ENCODE data around the gene GLYR1. TPM values are rescaled to one million over a fixed set of nuclear protein-coding genes. Genes with fewer than 3 reads are reported as not detected.
"Not testable (repeated sequence)": the region's sequence is repeated elsewhere in the genome, so short reads cannot be mapped to it uniquely, and the experiment has no call there.

Gene GLYR1
- total RNA-seq, 2 experiments from 2014 or later = 101 to 105 TPM

DNA sequence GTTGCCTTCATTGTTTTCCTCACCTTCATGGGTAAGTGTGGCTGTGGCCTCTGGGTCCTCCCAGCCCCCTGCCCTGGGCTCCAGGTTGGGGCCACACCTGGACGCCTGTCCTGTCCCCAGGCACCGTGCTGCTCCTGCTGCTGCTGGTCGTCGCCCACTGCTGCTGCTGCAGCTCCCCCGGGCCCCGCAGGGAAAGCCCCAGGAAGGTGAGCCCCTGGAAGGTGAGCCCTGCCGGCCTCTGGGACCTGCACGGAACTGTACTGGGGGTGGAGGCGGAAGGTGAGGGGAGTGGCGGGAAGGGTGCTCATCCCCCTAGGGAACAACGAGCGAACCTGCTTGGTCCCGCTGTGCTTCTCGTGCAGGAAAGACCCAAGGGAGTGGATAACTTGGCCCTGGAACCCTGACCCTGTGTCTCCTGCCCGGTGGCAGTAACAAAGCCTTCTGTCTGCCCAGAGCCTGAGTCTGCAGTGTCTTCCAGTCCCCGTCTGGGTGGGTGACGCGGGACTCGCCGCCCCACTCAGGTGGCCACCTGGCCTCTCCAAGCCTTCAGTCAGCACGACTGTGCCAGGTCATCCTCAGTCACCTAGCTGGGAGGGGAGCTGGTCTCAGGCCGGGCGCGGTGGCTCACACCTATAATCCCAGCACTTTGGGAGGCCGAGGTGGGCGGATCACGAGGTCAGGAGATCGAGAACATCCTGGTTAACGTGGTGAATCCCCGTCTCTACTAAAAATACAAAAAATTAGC is 51.1 kb downstream of the GLYR1 start:
- ChIA-PET CTCF (no interaction called here), POLR2A (no interaction called here)

GRCh38 chr16:4795181-4795827 is 51.8 kb downstream of the GLYR1 start, which contains the start of gene SMIM22:
Gene SMIM22, plus strand, starts transcription at chr16:4795369. Its CDS starts 366 bp downstream, at chr16:4795735.
- POLR2A ChIA-PET = no interaction called here
- CTCF ChIA-PET = no interaction called here

DNA sequence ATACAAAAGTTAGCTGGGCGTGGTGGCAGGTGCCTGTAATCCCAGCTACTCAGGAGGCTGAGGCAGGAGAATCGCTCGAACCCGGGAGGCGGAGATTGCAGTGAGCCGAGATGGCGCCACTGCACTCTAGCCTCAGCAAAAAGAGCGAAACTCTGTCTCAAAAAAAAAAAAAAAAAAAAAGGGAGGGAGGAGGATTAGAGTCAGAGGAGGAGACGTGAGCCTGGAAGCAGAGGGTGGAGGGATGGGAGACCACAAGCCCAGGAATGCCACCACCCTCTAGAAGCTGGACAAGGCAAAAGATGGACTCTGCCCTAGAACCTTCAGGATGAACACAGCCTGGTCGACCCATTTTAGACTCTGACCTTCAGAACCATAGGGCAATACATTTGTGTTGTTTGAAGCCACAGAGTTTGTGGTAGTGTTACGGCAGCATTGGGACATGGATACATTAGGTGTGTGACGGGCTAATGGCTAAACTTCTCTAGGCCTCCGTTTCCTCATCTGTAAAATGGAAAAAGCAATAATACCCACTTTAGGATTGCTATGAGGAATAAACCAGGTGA is 54.1 kb downstream of the GLYR1 start:
- POLR2A ChIA-PET = no interaction called here
- CTCF ChIA-PET = interaction anchor here (0.6 to 0.7 kb wide), 2 partner anchors 61 to 140 kb away, joined by 3 to 6 read pairs; no protein-coding TSS in a partner anchor

DNA sequence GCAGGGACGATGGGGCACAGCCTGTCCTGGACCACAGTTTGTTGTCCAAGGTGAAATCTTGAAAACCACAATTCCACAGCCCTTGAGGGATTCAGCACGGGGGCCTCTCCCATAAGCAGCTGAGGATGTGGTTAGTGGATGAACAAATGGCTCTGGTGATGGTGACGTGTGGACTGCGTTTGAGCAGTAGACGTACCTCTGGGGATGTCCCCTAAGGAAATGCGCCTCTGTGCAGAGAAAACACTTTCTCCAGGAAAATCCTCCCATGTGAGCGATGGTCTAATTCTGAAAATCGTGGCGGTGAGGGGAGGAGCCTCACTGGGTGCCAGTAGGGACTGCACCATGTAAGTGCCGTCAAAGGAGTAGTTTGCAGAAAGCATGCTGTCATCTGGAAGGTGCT is 56.2 kb downstream of the GLYR1 start:
- ChIA-PET POLR2A (no interaction called here), CTCF (no interaction called here)

DNA sequence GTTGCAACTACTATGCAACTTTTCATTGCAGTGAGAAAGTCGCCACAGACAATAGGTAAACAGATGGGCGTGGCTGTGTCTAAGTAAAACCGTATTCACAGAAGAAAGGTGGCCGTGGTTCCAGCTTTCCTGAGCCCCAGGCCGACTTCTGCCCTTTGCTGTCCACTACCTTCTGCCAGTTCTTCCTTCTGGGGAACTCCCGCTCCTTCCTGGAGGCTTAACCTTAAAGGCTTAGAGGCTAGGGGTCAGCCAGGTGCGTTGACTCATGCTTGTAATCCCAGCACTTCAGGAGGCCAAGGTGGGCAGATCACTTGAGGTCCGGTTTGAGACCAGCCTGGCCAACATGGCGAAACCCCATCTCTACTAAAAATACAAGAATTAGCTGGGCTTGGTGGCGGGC is 56.8 kb downstream of the GLYR1 start:
- ChIA-PET POLR2A (no interaction called here), CTCF (no interaction called here)

DNA sequence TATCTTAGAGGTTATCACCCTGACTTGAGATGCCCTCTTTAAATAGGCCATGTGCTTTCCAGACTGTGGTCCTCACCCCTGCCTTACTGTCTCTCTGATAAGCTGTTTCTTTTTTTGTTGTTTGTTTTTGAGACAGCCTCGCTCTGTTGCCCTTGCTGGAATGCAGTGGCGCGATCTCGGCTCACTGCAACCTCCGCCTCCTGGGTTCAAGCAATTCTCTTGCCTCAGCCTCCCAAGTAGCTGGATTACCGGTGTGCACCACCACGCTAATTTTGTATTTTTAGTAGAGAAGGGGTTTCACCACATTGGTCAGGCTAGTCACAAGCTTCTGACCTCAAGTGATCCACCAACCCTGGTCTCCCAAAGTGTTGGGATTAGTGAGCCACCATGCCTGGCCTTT is 58.2 kb downstream of the GLYR1 start:
- ChIA-PET CTCF (no interaction called here), POLR2A (no interaction called here)

DNA sequence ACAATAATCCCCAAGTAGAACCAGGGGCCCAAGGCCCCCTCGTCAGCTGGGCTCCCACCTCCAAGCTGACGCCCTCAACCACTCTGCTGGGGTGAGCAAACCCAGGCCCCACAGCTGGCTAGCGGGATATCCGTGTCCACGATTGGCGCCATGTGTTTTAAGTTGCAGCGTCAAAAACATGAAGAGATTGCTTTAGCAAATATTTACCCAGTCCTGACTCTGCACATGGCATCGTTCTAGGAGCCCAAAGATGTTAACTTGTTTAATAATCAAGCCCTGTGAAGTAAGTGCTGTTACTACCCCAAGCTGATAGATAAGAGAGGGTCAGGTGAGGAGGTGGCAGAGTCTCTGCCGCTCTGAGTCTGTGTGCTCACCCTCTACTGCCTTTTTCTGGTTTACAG is 58.6 kb downstream of the GLYR1 start:
- POLR2A ChIA-PET = no interaction called here

DNA sequence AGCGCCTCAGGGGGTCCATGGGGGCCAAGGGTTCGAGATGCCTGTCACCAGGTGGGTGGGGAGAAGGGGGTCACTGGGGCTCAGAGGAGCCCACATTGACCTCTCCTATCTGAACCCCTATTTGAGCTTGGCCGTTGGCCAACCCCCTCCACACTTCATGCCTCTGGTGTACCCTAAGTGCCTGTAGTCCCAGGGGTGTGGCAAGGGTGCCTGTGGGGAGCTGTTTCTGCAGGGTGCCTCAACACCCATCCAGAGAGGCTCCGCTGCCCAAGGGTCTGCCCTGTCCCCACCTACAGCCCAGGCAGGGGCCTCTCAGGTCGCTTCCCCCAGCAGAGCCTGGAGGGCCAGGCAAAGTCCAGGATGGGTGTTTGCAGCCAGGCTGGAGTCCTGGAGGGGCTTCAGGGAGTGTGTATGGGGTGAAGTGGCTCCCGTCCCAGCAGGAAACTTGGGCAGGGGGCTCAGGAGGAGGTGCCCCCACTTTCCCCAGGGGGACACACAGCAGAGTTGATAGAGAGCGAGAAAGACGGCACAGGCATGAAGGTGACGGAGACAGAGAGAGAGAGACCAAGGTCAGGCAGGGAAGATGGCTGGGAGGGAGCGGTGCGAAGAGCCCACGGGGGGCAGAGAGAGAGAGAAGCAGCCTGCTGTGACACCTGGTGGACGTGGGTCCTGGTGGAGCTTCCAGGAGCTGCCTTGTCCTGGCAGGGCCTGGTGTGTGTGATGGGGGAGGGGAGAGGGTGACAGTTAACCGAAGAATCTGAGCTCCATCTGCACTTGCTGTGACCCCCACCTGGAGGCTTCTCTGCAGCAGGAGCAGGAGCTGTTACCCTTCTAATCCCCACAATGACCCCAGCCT is 59.2 kb downstream of the GLYR1 start, which contains the start of gene SEPTIN12:
Gene SEPTIN12, minus strand, starts transcription at position 719 of the 856 bp plus-strand sequence. Its CDS starts 700 bp downstream, at position 19.
- ChIA-PET CTCF (no interaction called here), POLR2A (no interaction called here)

More for the DNA sequence above, 58.6 kb downstream of the GLYR1 start:
- CTCF ChIA-PET = no interaction called here

GRCh38 chr16:4787068-4787467 is 60.0 kb downstream of the GLYR1 start:
- POLR2A ChIA-PET = no interaction called here
- CTCF ChIA-PET = no interaction called here

- ChIA-PET CTCF (interaction anchor here (0.7 kb wide), 1 partner anchor 268 kb away, joined by 3 read pairs; no protein-coding TSS in a partner anchor), POLR2A (no interaction called here)
Measured at GRCh38 chr16:4785758-4786433, 61.2 kb downstream of the GLYR1 start.

- CTCF ChIA-PET, POLR2A ChIA-PET: not testable (repeated sequence)
Measured at GRCh38 chr16:4784444-4784987, 62.6 kb downstream of the GLYR1 start.

- CTCF ChIA-PET = no interaction called here
- POLR2A ChIA-PET = no interaction called here
Measured at GRCh38 chr16:4783951-4784336, 63.1 kb downstream of the GLYR1 start.

- ChIA-PET POLR2A (no interaction called here), CTCF (no interaction called here)
Measured at GRCh38 chr16:4783251-4783950, 63.7 kb downstream of the GLYR1 start.

- POLR2A ChIA-PET = no interaction called here
Measured at GRCh38 chr16:4780235-4780634, 66.9 kb downstream of the GLYR1 start.

DNA sequence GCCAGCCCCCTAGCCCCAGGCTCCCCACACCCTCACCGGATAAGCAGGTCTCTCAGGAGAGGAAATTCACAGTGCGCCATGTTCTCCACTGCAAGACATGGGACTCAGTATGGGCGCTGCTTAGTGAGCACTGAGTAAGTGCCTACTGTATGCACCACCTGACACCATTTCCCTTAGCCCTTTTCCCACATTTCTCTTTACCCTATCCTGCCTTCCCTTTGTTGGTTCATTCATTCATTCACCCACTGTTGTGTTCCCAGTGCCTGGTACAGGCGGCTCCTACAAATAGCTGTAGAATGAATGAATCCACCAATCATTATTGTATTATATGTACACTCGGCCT is 69.1 kb downstream of the GLYR1 start:
- CTCF ChIA-PET = no interaction called here

More at GRCh38 chr16:4780235-4780634, 66.9 kb downstream of the GLYR1 start:
- CTCF ChIA-PET = no interaction called here

DNA sequence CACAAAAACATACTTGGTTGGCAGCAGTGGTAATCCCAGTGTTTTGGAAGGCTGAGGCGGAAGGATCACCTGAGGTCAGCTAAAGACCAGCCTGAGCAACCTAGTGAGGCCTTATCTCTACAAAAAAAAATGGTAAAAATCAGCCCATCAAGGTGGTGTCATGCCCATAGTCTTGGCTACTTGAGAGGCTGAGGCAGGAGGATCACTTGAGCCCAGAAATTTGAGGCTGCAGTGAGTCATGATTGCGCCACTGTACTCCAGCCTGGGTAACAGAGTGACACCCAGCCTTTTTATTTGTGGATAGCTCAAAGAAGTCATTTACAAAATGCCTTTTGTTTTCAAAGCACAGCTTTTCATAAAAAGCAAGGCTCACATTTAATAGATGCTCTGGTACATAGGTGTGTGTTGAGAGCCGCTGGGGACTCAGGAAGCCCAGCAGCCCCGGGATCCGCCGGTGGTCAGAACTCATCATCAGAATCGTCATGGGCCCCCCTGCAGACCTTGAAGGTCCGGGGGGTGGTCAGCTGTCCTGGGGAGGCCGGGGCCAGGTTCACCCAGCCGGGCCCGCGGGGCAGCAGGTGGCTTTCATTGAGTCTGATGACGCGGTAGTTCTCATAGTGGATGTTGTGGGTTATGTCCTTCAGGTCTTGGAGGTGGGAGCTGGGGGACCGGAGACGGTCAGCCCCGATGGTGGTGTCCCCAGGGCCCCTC is 69.6 kb downstream of the GLYR1 start:
- CTCF ChIA-PET = no interaction called here
- POLR2A ChIA-PET = interaction anchor here (0.7 kb wide), 1 partner anchor 275 kb away, joined by 4 read pairs; no protein-coding TSS in a partner anchor

More for the DNA sequence above, 69.1 kb downstream of the GLYR1 start:
- POLR2A ChIA-PET = no interaction called here

GRCh38 chr16:4776141-4776705 is 70.9 kb downstream of the GLYR1 start:
- CTCF ChIA-PET = no interaction called here

DNA sequence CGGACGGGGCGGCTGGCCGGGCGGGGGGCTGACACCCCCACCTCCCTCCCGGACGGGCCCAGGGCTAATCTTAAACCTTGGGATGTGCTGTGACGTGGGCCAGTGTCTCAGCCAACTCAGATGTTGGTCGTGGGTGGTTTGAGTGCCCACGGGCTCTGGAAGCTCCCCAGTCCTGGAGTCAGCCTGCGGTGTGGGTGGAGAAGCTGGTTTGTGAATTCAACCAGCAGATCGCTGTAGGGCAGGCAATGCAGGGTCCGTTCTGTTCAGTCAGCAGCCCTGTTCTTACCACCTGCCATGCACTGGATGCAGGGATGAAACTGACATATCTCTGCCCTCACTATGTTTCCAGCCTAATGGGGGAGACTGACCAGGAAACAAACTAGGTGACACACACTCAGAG is 72.1 kb downstream of the GLYR1 start:
- ChIA-PET CTCF (no interaction called here), POLR2A (no interaction called here)

More at GRCh38 chr16:4776141-4776705, 70.9 kb downstream of the GLYR1 start:
- POLR2A ChIA-PET = no interaction called here
